ENCODE measurements around the gene CDK5.
"Not testable (repeated sequence)": the region's sequence is repeated elsewhere in the genome, so short reads cannot be mapped to it uniquely, and the experiment has no call there.

Gene CDK5

GRCh38 chr7:151013356-151013732, 44.4 kb downstream of the CDK5 start:
- no peak for DNase-seq

GRCh38 chr7:151012911-151013347, 44.8 kb downstream of the CDK5 start:
- DNase-seq: no peak

GRCh38 chr7:151012031-151012692, 45.5 kb downstream of the CDK5 start:
- DNase-seq: no peak

- not testable (repeated sequence) for DNase-seq
Observed at GRCh38 chr7:151011616-151012015, 46.1 kb downstream of the CDK5 start.

- DNase-seq: no peak
Observed at GRCh38 chr7:151011097-151011409, 46.6 kb downstream of the CDK5 start.

GRCh38 chr7:151010307-151011096, 47.2 kb downstream of the CDK5 start:
- DNase-seq: no peak

GRCh38 chr7:151010037-151010306, 47.7 kb downstream of the CDK5 start:
- DNase-seq: no peak

- no peak for DNase-seq
Observed at GRCh38 chr7:151009327-151010036, 48.2 kb downstream of the CDK5 start.

- no peak for DNase-seq
Observed at GRCh38 chr7:151008511-151009323, 49.0 kb downstream of the CDK5 start.

- no peak for DNase-seq
Observed at GRCh38 chr7:151008143-151008510, 49.6 kb downstream of the CDK5 start.

- no peak for DNase-seq
Observed at GRCh38 chr7:151007469-151007898, 50.2 kb downstream of the CDK5 start.

GRCh38 chr7:151006590-151007300, 51.0 kb downstream of the CDK5 start:
- no peak for DNase-seq

- no peak for DNase-seq
Observed at GRCh38 chr7:151005566-151005965, 52.1 kb downstream of the CDK5 start.
